Endometrial microvascular endothelial cells (primary cell): ENCODE results near the gene TGFBR2. TPM values are rescaled to one million over a fixed set of nuclear protein-coding genes. Genes with fewer than 3 reads are reported as not detected.

ENCODE experiments used
- in situ Hi-C: cut with HindIII; loops from 2 replicates; pipeline ENCODE4 v1.10.0; 2017; ENCODE audit warnings: low sequenced_read_pairs, low pct_unique_long_range_greater_than_20kb; ENCODE audit errors: inconsistent ontology term
- total RNA-seq: library from RNA; depleted of rRNA; stranded (reverse); fragments of >200 nt; gene quantifications from one replicate; pipeline ENCODE4 v1.2.3, GENCODE V29; 2015; ENCODE audit errors: inconsistent ontology term

TGFBR2 gene
- total RNA-seq, 1 donor from 2014 or later, result 252 TPM

DNA sequence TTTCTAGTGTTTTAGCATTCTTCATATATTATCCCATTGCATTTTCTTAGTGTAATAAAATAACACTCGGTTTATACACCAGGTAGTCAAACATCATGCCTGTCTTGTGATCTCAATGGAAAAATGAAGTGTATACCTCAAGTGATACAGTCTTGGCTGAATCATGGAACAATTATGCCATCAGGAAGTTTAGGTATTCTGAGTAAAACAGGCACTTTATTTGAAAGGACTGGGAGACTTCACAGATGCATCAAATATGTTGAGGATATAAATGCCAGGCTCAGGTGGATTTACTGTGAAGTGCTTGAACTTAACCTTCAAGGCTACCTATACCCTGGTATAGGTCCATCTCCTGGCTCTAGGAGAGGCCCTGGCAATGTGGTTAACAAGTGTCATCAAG, 8.5 kb downstream of the TGFBR2 start:
- in situ Hi-C loops, result loop anchor here (25.0 kb wide), 2 partner anchors 103 to 278 kb away; no protein-coding TSS in a partner anchor

DNA sequence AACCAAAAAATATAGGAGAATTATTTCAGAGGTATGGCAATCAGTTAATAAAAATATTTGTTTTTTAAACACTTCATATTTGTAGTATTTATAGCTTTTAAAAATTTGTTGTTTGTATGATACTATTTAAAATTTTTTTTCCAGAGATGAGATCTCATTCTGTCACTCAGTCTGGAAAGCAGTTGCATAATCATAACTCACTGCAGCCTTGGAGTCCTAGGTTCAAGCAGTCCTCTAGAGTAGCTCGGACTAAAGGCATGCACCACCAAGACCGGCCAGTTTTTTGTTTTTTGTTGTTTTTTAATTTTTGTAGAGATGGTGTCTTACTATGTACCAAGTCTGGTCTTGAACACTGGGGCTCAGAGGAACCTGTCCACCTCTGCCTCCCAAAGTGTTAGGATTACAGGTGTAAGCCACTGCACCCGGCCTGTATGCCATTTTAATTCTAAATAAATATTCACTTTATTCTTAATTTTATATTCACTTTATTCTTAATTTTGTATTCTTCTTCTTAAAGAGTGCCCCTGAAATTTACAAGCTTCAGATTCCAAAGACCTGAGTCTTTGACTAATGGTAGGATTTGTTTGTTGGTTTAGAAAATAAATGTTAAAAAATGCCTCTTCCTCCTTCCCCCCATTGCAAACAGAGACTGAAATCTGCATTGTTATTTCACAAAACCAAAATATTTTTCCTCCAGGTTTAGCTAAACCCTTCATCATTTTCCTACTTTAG, 9.4 kb downstream of the TGFBR2 start:
- in situ Hi-C loops, result loop anchor here (25.0 kb wide), 2 partner anchors 103 to 278 kb away; no protein-coding TSS in a partner anchor

DNA sequence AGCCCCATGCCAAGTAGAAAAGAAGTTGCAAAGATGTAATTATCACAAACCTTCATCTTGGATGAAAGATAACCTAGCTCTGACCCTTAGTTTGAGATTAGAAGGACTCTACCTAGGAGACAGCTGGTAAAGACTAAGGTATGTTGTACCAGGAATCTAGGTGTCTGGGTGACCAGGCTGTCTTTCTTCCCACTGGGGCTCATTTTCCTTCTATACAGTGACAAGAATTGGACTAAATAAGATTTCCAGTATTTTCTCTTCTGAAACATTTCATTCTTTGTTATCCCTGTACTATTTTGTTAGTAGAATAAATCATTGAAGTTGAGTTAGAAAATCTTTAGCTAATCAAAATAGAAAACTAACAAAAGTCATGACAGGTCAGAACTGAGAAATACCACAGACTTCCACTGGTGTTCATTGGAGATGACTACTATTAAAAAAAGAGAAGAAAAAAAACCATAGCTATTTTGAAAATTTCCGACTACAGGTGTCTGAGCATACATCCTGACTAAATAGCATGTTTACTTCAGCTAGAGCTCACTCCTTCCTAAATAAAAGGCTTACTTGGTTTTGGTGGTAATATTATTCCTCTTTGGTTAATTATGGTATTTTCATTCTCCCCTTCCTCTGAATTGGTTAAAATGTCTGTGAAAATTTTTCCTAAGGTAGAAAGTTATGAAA, 10.1 kb downstream of the TGFBR2 start:
- in situ Hi-C loops, result loop anchor here (25.0 kb wide), 2 partner anchors 104 to 279 kb away; no protein-coding TSS in a partner anchor

DNA sequence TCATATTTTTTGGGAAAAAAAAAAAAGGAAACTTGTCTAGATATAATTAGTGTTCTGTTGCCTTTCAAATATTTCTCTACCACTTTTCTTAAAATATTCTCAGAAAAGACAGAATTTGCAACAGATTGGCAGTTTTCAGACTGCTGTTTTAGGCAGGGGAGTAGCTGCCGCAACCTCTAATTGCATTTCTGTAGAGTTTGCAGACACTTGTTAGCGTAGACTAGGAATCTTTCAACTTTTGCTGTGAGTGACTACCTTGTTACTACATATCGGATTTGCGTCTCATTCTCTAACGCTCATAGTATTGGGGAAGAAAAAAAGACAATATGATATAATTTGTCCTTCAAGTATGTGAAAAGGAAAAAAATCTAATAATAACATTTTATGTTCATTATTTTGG, 10.7 kb downstream of the TGFBR2 start:
- in situ Hi-C loops, result loop anchor here (25.0 kb wide), 2 partner anchors 105 to 280 kb away; no protein-coding TSS in a partner anchor

DNA sequence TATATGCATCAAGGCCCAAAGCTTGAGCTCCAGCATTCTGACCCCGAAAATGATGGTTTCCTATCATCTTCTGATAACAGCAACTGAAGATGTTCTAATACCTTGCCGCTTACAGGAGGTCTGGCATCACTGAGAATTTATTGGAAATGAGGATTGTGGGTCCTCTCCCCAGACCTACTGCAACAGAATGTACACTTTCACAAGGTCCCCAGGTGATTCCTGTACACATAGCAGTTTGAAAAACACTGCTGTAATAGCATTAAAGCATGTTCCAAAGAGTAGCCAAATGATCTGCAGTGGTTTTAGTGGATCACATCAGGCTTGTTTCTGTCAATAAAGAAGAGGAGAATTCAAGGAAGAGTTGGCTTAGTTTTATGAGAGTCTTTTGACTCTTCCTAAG, 11.3 kb downstream of the TGFBR2 start:
- in situ Hi-C loops, result loop anchor here (25.0 kb wide), 2 partner anchors 105 to 280 kb away; no protein-coding TSS in a partner anchor

DNA sequence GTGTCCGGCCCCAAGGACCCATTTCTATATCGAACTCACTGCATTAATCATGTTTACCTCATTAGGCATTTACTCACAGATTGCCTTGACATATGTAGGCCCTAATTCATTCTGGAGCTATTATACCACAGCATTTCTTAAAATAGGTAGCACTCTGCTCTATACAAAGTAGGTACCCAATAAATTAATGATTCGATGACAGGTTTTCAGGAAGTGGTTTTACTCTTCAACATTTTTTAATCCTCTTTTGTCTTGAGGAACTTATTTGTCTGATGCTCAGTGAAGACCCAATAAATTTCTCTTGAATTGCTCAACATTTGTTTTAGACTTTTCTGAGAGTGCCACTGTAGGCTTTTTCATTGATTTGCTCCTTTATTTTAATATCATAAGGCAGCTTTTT, 12.1 kb downstream of the TGFBR2 start:
- in situ Hi-C loops, result loop anchor here (25.0 kb wide), 2 partner anchors 106 to 281 kb away; no protein-coding TSS in a partner anchor

DNA sequence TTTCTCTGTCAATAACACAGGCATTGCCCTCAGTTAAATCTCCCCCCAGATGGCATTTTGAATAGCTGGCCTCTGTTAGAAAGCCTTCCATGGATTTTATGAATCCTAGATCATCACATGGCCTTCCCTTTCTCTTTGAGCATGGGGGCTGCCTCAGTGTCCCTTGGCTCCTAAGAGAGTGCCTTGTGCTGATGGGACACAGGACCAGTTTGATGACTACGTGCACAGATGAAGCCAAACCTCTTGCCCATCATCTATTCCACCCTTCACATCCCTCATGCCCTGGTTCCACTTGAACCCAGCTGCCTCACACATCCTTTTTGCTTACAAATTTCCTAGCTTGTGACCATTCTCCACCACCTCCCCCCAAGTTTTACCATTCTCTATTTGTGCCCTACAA, 12.9 kb downstream of the TGFBR2 start:
- in situ Hi-C loops, result loop anchor here (25.0 kb wide), 2 partner anchors 107 to 282 kb away; no protein-coding TSS in a partner anchor

DNA sequence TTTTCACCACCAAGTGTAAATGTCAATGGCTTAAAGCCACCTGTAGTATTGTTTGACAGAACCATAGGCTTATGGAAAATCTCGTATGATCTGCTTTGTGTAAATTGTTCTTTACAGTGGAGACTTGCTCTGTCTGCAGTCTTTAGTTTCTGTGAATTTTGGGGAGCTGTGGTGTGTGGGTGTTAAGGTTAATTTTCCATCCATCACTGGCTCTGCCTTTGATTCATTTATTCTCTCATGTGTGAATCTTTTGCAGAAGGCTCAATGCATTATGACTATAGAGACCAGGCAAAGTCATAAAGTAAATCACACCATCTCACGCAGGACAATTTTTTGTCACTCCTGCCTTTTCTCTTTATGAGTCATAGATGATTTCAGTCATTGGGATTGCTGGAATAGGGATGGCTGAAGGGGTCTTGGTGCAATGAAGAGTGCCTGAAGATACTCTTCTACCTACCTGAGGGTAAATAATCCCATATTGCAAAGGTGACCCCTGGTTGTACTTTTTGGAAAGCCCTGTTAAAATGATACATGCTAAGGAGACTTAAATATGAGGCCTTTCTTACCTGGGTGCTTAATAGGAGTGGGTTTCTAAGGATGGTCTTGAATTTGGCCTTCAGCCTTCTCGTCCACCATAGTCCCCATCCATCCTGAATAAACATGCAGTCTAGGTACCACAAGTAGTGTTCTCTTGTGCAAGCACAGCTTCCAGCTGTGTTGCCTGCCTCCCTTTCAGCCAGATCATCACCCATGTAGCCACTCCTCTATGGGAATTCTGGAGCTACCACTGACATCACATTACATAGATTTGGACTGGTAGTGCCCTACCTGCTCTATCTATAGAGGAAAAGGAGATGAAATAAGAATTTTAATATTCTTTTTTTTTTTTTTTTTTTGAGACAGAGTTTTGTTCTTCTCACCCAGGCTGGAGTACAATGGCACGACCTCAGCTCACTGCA, 14.3 kb downstream of the TGFBR2 start:
- in situ Hi-C loops, result loop anchor here (25.0 kb wide), 2 partner anchors 108 to 283 kb away; no protein-coding TSS in a partner anchor

DNA sequence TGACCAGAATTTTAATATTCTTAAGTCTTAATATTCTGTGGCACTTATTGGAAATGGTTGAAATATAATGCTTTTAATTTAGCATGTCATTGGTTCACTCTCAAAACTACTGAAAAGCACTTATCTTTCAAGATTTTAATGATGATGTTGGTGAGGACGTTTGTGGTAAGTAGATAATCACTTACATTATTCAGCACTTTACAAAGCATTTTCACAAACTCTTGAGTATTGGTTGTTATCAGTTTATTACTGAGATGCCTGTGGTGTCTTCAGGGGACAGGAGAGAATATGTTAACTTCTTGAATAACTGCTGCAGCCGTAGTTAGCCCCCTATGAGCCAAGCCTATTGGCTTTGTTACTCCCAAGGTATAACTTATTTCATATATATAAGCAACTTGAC, 15.2 kb downstream of the TGFBR2 start:
- in situ Hi-C loops, result loop anchor here (25.0 kb wide), 2 partner anchors 109 to 284 kb away; no protein-coding TSS in a partner anchor

DNA sequence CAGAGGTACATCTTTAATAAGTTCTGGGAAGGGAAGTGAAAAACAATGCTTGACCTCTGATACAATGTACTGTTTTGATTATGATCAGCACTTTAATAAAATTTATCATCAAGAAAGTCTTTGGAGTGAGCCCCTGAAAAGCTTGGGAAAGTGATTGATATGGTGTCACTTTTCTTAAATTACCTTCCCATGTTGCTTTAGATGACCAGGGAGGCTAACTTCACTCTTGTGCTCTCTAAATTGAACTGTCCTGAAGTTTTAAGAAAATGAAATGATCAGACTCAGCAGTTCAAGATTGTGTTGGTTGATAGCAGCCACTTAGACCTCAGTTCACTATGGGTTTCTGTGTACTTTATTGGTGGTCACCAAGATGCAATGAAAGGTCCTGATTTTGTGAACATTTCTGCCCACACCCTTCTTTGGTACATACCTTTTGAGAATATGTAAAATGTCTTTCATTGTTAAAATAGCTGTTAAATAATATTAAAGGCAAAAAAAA, 15.7 kb downstream of the TGFBR2 start:
- in situ Hi-C loops, result loop anchor here (25.0 kb wide), 2 partner anchors 110 to 285 kb away; no protein-coding TSS in a partner anchor

DNA sequence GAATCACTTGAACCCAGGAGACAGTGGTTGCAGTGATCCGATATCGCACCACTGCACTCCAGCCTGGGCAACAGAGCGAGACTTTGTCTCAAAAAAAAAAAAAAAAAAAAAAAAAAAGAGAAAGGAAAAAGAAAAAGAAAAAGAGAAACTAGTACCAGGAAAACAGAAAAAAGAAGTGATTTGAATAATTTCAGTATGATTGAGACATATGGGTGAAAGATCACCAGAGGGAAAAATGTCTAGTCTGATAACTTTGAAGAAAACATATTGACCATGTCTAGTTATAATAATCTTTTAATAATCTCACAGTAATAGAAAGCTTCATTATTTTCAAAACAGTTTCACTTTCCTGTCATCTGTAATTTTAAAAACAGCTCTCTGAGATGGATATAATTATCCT, 16.4 kb downstream of the TGFBR2 start:
- in situ Hi-C loops, result loop anchor here (25.0 kb wide), 2 partner anchors 110 to 285 kb away; no protein-coding TSS in a partner anchor

DNA sequence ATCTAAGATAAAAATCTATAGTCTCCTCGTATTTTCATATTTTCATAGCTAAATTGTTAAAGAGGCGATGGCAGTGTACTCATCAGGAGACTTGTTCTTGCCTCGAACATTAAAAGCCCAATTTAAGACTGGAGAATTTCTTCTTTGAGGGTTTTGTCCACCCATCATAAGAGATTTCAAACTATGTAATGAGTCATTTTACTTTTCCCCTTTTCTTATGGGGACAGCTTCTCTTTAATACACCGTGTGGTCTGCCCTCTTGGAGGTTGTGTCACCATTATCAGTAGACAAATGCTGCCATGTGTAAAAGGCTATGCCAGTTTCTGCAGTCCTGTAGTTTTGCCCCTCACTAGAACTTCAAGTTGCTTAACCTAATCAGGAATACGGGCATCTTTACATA, 16.9 kb downstream of the TGFBR2 start:
- in situ Hi-C loops, result loop anchor here (25.0 kb wide), 2 partner anchors 111 to 286 kb away; no protein-coding TSS in a partner anchor

DNA sequence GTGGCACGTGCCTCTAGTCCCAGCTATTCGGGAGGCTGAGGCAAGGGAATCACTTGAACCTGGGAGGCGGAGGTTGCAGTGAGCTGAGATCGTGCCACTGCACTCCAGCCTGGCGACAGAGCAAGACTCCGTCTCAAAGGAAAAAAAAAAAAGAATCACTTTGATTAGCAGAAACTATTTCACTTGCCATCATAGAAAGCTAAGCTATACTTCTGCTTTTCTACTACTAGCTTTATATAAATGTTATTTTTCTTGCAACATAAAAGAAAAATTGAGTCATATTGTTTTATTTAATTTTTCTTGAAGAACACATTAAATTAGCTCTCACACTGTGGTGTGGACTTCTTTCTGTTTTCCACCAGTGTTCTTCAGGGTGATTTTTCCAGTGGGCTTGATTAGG, 18.1 kb downstream of the TGFBR2 start:
- in situ Hi-C loops, result loop anchor here (25.0 kb wide), 2 partner anchors 112 to 287 kb away; no protein-coding TSS in a partner anchor

DNA sequence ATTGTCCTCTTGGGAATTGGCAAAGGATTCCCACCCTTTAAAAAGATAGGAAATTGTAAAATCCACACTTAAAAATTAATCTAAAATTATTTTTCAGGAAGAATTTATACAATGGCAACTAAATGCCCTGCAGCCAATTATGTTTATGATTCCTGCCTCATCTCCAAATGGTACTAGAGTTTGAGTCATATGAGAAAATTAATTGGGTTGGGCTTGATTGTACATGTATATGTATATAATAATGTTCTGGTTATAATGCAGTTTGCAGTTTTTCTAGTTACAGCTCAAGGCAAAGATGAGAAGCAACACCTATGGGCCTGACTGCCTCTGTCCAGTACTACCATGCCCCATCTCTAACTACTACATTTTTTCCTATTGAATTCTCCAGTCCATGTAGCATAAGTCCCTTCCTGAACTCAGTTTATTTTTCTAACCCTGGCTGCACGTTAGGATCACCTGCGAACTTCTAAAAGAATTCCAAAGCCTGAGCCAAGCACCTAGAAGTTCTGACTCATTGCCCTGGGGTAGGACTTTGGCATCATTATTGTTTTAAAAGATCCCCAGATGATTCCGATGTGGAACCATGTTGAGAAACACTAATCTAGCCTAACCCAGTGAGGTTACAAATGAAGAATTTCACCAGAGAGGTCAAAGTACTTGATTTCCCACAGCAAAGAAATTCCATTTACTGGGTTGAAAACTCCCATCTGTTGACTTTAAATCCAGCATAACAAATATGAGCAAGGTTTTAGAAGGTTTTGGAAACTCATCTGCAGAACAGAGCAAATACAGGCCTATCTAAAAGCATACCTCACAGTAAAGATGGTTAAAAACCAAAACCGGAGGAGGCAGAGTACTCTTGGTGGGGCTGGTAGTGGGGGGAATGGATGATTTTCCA, 19.4 kb downstream of the TGFBR2 start:
- in situ Hi-C loops, result no loop called here

DNA sequence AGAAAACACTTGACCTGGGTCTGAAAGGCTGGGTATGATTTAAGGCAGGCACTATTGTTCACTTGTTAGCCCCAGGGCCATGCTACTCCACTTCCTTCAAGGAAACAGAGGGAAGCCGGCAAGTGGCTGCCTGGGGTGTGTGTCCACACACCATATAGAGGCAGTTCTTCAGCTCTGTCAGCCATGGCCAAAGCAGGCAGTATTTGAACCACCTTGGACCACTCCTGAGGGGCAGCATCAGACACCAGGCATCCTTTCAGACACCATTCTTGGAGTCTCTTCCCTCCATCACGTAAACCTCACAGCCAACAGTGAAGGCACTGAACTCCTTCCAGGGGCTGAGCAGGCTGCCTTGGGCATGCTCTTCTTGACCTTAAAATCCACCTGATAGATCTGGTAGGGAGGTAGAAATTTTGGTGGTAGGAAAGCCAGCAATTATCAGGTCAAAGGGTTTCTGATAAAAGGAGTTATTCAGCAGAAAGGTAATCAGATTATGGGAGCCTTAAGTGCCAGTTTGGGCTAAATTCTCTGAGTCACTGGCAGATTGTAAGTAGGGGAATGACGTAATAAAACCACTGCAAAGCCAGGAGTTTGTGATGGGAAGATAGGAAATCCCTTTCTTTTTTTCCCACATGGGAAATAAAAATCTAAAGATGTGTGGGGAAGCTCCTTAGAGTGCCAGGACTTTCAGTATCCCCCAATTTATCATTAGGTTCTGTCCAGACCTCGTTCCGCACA, 20.2 kb downstream of the TGFBR2 start:
- in situ Hi-C loops, result no loop called here

DNA sequence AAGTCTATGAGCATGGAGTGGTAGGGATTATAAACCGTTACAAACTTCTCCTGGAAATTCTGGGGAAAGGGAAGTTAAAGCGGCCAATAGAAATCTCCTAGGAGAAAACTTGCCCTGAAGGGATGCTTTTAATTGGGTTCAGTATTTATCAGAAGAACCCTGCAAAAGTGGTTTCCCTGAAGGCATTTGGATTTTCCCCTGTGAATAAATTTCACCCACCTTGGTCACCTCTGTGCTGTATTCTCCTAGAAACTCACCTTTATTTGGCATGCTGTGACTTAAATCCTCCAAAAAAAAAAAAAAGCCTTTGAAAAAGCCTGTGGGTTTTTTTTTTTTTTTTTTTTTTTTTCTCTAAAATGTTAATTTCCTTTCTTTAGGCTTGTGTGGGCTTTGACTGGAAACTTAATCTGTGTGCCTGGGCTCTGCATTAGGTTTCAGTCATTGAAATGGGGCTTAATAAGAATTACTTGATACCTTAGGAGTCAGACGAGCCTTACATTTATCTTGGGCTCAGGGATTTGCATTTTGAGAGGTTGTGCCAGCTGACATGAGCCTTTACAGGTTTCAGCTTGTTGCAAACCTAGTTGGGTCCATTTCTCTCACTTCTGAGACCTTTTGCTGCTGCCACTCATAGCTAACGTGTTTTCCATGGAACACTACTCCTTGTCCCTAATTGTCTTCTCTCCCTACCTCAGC, 22.0 kb downstream of the TGFBR2 start:
- in situ Hi-C loops, result no loop called here
